ENCODE measurements around the gene TEX29. TPM values are rescaled to one million over a fixed set of nuclear protein-coding genes. Genes with fewer than 3 reads are reported as not detected.

The TEX29 gene
- polyA plus RNA-seq, 1 of the 3 experiments (the other 2 are of a cell fraction), result 0.18 TPM

GRCh38 chr13:111353508-111353907 lies 33.1 kb downstream of the TEX29 start:
- Histone ChIP-seq H3F3A (replicated peaks; ENCODE audit: insufficient read depth) (no peaks in the 10 kb centered on the region), H3K27me3 (ENCODE audit: insufficient read depth) (peaks cover 13% of the 10 kb centered on the region), H3K4me2 (no peak overlapping the region), H3K79me2 (ENCODE audit: insufficient read depth) (no peaks in the 10 kb centered on the region), H3K9me2 (0 out of 2 replicates have a peak, but pooled peaks cover 3% of the 10 kb centered on the region), H3K9ac (no peak overlapping the region), H3K4me1 (ENCODE audit: control insufficient read depth in 1 of 2, insufficient read depth in 2 of 2, low read depth in 1 of 2, low read length in 1 of 2) (no peaks in the 10 kb centered on the region), H3K9me3 (no peaks in the 10 kb centered on the region), H3K36me3 (replicated peaks in 1 of 2; ENCODE audit: control insufficient read depth in 1 of 2, insufficient read depth in 2 of 2, low read length in 1 of 2) (no peaks in the 10 kb centered on the region), H3K4me3 (ENCODE audit: low read depth in 2 of 2, low read length in 1 of 2) (no peak overlapping the region), H4K20me1 (ENCODE audit: insufficient read depth) (no peaks in the 10 kb centered on the region), H2AFZ (ENCODE audit: low read depth) (no peak overlapping the region), H3K27ac (ENCODE audit: low read depth in 2 of 2, low read length in 1 of 2) (no peak overlapping the region)
- ChIA-PET POLR2A (no interaction called here), CTCF (interaction anchor here (1.6 kb wide), 1 partner anchor 8 kb away, joined by 4 read pairs; no protein-coding TSS in a partner anchor)
- DNase-seq, result no peak
- TF ChIP-seq RAD21 (IDR thresholded peaks at IDR 0.05; ENCODE audit: low read length), result no peak
- TF ChIP-seq NFIC (IDR thresholded peaks at IDR 0.05; ENCODE audit: borderline replicate concordance), result no peak
- TF ChIP-seq FOSL2 (IDR thresholded peaks at IDR 0.05; ENCODE audit: borderline replicate concordance, low read depth), result no peak
- WGBS (ENCODE audit: low lambda C conversion rate), result 0% methylated on average over 2 of the region's 2 CpGs

GRCh38 chr13:111354789-111355188 lies 34.3 kb downstream of the TEX29 start:
- Histone ChIP-seq H3K27me3 (ENCODE audit: insufficient read depth) (peaks cover 13% of the 10 kb centered on the region), H2AFZ (ENCODE audit: low read depth) (no peak overlapping the region), H3K36me3 (replicated peaks in 1 of 2; ENCODE audit: control insufficient read depth in 1 of 2, insufficient read depth in 2 of 2, low read length in 1 of 2) (no peaks in the 10 kb centered on the region), H3K9ac (no peak overlapping the region), H3K79me2 (ENCODE audit: insufficient read depth) (no peaks in the 10 kb centered on the region), H3K4me1 (ENCODE audit: control insufficient read depth in 1 of 2, insufficient read depth in 2 of 2, low read depth in 1 of 2, low read length in 1 of 2) (no peaks in the 10 kb centered on the region), H3K4me3 (ENCODE audit: low read depth in 2 of 2, low read length in 1 of 2) (no peak overlapping the region), H3K27ac (ENCODE audit: low read depth in 2 of 2, low read length in 1 of 2) (no peak overlapping the region), H3F3A (replicated peaks; ENCODE audit: insufficient read depth) (no peaks in the 10 kb centered on the region), H3K4me2 (no peak overlapping the region), H3K9me3 (no peaks in the 10 kb centered on the region), H3K9me2 (0 out of 2 replicates have a peak, but pooled peaks cover 3% of the 10 kb centered on the region), H4K20me1 (ENCODE audit: insufficient read depth) (no peaks in the 10 kb centered on the region)
- 16% methylated on average over 7 of the region's 7 CpGs for WGBS (ENCODE audit: low lambda C conversion rate)
- no peak for DNase-seq
- CTCF ChIA-PET, result no interaction called here
- POLR2A ChIA-PET, result no interaction called here
- TF ChIP-seq TAF1 (IDR thresholded peaks at IDR 0.05; ENCODE audit: borderline replicate concordance, low read depth, low read length) (no peak), RFX5 (IDR thresholded peaks at IDR 0.05; ENCODE audit: low read length) (no peak), FOXJ3 (CRISPR knock-in tag; IDR thresholded peaks at IDR 0.05) (no peak), CTCF (IDR thresholded peaks at IDR 0.05) (no peak), RCOR1 (IDR thresholded peaks at IDR 0.05; ENCODE audit: low read length) (no peak), TCF12 (IDR thresholded peaks at IDR 0.05) (no peak), RXRA (IDR thresholded peaks at IDR 0.05; ENCODE audit: borderline replicate concordance, low read depth) (no peak), CHD2 (IDR thresholded peaks at IDR 0.05; ENCODE audit: low read length, partially characterized antibody) (no peak), MEF2A (IDR thresholded peaks at IDR 0.05; ENCODE audit: borderline replicate concordance, low read depth) (no peak), MXI1 (IDR thresholded peaks at IDR 0.05; ENCODE audit: low read depth, low read length) (no peak), USF2 (IDR thresholded peaks at IDR 0.05; ENCODE audit: borderline replicate concordance, low read depth, low read length) (no peak), EZH2phosphoT487 (IDR thresholded peaks at IDR 0.05; ENCODE audit: borderline replicate concordance, low read depth) (no peak), MAX (IDR thresholded peaks at IDR 0.05; ENCODE audit: low read depth) (no peak), FOXM1 (IDR thresholded peaks at IDR 0.05; ENCODE audit: low read depth) (no peak), FOSL2 (IDR thresholded peaks at IDR 0.05; ENCODE audit: borderline replicate concordance, low read depth) (no peak), SIN3A (IDR thresholded peaks at IDR 0.05; ENCODE audit: borderline replicate concordance, low read depth, low read length) (no peak), GABPA (IDR thresholded peaks at IDR 0.05; ENCODE audit: low read depth) (no peak), JUND (IDR thresholded peaks at IDR 0.05) (no peak), PBX3 (IDR thresholded peaks at IDR 0.05) (no peak), EP300 (IDR thresholded peaks at IDR 0.05; ENCODE audit: borderline replicate concordance in 1 of 2, low read depth in 1 of 2, low read length in 1 of 2) (no peak)

All from SK-N-SH (cell line).